Fibroblast of upper back skin (primary cell): ENCODE measurements around the gene DQX1.

ENCODE experiments used
- DNase-seq: peaks from one replicate; pipeline ENCODE4 v3.0.0-alpha.2; 2013

DQX1 gene

DNA sequence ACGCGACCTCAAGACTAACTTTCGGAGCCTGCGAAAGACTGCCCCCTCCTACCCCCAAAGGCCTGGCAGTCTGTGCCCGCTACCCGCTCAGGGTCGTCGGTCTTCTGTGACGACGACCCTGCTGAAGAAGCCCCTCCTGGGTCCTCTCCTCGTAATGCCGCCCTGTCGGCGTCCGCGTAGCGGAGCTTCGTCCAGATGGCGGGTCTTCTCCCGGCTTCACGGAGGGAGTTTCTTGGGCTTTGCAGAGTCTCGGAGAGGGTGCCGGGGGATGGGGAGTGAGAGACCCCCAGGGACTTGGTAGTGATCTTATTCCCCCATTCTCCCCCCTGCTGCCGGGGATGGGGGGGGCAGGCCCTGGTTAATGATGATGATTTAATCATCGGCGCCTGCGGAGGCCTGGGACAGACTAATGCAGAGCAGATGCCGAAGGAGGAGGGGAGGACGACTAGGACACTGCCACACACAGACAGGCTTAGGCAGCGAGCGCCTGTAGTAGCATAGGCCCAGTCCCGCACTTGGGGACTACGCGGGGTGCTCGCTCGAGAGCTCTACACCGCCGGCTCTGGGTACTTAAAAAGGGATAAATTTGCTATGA lies 18.0 kb downstream of the DQX1 start:
- peak; percentile 86 for DNase-seq

DNA sequence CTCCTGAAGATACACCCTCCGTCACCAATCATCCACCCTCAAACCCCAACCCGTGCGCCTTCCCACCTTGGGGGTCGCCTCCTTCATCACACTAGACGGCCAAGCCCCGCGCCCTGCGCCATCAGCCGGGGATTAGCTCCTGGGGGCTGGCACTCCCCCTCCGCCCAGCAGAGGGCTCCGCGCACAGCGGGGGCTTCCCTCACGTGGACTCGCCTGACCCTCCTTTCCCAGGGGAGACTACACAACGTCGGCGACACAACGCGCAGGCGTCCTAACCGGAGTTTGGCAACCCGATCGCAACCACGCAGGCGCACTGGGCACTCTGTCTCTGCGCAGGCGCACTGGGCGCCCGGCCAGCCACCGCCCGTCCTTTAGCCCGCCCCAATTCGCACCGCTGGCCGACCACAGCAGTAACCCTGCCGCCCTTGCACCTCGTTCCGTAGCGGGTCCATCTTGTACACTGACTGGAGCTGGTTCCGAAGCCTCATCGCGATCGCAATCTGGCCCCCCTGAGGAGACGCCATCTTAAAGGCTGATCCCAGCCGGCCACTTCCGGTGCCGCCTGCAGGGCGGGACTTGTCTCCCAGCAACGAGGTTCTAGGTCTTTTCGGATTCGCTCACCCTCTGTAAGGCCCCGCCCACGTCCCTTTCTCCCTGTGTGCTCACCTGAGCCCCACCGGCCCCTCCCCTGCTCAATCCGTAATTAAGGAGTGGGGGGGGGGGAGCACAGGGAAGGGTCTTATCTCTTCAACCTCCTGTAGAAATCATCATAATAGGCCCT lies 18.7 kb downstream of the DQX1 start, which contains the start of gene PCGF1:
PCGF1 (minus strand) TSS at position 551 of the 781 bp plus-strand sequence; CDS start at position 524, 27 bp downstream.
- peak; percentile 99 for DNase-seq

- no peak for DNase-seq
Measured at GRCh38 chr2:74505448-74506246, 20.4 kb downstream of the DQX1 start.

DNA sequence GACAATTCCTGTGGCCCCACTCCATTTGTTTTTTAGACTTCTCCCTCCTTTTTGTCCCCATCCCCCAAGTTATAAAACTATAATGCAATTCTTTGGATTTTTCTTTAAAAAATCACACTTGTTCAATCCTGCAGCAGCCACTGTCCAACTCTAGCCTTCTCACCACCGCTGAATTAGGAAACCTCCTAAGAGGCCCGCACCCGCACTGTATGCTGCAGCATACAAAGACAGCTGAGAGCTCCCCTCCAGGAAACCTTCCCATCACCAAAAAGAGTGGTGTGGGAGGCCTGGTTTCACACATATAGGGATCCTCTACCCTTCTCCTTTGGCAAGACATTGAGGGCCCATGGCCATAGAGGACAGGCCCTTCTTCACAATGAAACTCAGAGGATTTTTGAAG lies 21.4 kb downstream of the DQX1 start:
- no peak for DNase-seq

DNA sequence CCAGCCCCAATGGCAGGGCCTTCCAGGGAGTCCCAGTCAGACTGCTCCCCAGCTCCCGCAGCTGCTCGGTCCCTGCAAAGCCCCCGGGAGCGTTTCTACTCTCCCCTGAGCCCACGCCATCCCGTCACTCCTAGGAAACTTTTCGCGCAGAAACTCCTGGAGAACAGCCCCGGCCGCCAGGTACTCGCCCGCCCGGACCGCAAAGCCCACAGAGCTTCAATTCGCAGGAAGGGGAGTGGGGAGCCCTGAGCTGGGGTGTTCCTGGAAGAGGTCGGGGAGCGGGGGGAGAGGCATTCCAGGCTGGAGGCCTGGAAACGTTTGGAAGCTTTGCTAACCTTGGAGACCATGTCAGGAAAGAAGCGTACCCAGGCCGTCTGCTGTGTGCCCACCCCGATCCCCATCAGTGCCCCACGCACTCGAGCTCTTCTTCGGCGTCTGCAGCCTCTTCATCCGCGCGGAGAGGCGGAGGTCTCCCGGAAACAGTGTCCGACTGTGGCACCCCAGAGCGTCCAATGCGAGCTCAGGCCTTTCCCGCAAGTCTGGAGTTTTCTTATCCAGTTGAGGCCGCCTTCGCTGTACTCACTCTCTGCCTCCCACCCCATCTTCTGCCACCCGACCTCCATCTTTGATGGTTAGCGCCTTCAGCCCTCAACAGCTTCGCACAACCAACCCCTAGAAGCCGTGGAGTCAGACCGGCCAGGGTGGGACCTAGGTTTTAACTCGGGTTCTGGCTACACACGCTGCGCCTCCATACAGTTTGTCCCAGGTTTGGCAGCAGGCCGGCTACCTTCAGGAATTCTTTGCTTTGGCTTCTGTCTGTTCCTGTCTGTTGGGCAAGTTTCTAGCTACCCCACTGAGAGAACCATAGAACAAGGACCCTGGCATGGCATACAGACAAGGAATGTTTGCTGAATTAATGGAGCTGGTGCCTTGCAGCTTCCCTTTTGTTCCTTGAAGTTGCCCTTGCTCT lies 22.2 kb downstream of the DQX1 start:
- DNase-seq = no peak

DNA sequence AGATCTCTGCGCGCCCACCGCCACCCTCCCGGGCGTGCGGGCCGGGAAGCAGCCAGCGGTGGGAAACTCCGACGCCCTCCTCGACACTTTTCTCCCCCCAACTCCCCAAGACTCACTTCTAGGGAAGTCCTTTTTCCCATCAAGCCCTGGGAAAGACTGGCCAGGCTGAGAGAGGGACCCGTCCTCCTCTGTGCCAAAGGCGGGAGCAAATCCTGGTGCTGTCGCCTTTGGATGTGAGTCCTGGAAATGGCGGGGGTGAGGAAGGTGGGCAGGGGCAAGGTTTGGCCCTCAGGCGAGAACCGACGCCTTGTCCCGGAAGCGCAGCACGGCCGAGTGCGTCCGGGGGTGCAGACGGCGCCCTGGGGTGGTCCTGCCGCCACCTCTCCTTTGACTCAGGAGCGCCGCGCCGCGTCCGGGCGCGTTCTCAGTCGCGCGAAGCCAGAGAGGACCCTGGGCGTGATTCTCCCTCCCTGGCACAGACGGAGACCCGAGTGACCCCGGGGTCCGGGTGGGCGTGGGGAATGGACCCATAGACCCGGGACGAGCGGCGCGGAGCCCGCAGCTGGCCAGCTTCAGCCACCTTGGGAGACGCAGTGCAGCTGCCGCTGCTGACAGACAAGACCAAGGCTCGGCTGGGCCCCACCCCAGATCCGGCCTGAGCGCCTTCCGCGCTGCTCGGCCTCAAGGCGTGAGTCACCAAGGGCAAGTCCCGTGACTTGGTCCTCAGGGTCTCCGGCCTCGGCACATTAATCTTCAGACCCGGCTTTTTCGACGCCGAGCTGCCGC lies 23.1 kb downstream of the DQX1 start:
- DNase-seq = peak; percentile 73

- DNase-seq = no peak
Measured at GRCh38 chr2:74502147-74502719, 23.8 kb downstream of the DQX1 start.

DNA sequence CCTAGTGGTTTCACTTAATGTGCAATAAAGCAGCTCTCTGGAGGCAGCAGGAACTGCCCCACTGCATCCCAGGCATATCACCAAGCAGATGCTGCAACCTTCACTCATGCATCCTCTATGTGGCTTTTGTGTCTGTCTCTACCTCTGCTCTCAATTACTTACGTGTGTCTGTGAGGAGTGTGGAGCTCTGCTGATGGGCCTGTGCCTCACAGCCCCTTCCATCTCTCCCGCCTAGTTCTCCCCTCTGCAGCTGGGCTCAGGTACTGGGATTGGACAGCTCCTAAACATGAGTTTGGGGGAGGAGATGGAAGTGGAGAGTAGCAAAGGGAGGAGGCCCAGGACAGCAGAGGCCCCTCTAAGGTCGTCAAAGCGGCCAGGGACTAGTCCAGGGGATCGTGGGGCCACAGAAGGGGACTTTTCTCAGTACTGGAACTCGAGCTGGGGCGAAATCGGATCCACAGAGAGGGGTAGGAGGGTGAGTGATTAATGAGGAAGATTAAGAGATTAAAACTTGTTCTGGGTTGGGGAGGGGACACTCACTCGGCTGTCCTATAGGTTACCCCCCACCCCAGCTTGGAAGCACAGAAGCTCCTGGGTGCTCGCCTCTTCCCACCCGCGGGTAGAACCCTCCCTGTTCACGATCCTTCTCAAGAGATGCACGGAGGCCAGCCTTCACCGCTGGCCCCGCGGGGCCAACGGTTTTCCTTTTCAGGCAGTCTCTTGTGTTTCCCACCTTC lies 24.5 kb downstream of the DQX1 start:
- no peak for DNase-seq

GRCh38 chr2:74500578-74500946 lies 25.5 kb downstream of the DQX1 start:
- DNase-seq = no peak

DNA sequence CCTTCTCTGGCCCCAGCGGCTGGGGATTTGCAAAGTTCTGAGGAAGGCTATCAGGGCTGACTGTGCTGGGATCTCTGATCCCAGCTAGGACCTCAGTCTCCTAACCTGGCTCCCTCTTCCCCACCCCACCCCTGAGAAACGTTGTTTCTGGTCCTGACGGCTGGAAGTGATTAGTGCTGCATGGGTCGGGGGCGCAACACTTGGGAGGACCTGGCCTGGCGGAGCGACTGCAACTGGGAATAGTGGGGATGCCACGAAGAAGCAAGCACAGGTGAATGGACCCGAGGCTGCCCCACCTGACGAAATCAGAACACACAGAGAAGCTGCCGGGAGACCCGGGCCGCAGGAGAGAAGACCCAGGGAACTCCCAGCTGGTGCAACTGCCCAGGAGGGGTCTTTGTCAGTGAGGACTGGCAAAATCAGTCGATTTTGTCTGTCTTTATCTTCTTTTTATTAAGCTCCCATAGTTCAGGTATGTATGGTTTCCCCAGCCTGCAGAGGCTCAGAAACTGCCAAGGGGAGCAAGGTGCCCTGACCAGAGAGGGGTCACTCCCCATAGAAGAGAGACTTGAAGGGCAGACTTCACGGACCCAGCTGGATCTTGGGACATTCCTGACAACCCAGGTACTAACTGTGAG lies 26.0 kb downstream of the DQX1 start:
- no peak for DNase-seq

GRCh38 chr2:74499267-74499939 lies 26.6 kb downstream of the DQX1 start, which contains the start of gene LBX2:
Gene LBX2 (minus strand): TSS chr2:74499603. CDS start chr2:74499537, 66 bp downstream.
- no peak for DNase-seq

- DNase-seq = no peak
Measured at GRCh38 chr2:74498500-74499266, 27.3 kb downstream of the DQX1 start.

DNA sequence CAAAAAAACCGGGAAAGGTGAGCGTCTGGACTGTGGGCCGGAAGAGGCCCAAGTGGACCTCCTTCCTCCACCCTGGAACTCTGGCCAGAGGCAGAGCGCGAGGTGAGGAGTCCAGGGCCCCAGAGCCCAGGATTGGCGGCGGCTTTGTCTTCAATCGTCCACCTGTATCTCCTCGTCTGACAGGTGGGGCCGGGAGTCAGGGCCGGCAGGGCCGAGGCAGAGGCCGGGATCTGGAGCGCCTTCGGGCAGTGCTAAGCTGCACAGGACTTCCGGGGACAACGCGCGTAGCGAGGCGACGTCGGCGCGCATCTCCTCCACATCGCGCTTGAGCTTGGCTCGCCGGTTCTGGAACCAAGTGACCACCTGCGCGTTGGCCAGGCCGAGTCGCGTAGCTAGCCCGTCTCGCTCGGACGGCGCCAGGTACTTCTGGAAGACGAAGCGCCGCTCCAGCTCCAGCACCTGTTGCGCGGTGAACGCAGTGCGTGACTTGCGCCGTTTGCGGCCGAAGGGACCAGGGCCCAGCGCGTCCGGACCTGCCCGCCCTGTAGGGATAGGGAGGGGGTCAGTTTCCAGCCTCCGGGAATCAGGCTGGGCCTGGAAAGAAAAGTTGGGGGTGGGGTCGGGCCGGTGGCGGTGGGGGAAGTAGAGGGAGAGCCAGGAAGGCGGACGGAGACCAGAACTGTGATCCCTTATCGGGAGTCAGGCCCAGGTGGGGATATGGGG lies 28.1 kb downstream of the DQX1 start:
- DNase-seq = no peak

DNA sequence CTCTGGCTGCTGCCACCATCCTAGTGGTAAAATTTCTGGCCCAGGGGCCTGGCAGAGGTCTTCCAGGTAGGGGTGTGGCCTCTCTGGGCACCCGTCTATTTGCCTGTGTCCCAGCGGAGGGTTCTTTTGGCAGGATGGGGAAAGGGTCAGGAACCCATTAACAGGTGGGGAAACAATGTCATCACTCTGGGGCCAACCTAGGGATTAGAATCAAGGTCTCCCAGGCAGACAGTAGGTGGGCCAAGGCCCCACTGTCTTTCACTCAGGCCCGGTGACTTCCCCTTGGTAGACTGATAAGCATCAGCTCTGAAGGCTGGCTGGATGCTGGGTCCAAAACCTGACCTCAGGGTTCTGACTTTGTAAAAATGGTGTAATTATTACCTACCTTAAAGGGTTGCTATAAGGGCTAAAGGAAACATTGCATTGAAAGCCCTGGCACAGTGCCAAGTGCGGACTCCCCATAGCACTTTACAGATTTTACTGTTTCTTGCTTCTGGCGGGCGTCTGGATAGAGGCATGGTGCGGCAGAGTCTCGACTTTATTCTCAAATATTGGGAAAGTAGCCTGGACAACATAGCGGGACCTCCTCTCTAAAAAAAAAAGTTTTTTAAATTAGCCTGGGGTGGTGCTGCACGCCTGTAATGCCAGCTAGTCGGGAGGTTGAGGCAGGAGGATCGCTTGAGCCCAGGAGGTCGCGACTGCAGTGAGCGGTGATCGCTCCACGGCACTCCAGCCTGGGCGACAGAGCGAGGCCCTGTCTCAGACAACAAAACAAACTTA lies 28.8 kb downstream of the DQX1 start:
- DNase-seq = no peak

DNA sequence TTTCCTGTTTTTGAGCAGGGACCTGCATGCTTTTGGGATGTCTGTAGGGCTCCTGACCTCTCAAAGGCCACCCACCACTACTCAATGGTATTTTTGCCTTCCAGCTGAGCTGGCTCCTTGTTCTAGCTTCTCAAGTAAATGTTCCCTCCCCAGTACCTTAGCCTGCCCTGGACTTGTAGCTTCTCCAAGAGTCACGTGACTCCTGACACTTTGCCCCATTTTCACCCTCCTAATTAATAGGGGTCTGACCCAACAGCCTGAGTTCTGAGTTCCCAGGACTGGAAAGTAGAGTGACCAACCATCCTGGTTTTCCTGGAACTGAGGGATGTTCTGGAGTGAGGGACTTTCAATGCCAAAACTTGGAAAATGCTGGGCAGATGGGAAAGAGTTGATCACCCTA lies 30.6 kb downstream of the DQX1 start:
- DNase-seq = no peak

- no peak for DNase-seq
Measured at GRCh38 chr2:74493546-74493945, 32.5 kb downstream of the DQX1 start.
